ENCODE measurements around the gene CACNA1C. TPM values are rescaled to one million over a fixed set of nuclear protein-coding genes. Genes with fewer than 3 reads are reported as not detected.
A peak's percentile ranks its signal among the peaks of the same experiment; 100 is the strongest.

CACNA1C gene
- total RNA-seq, 2 experiments from 2014 or later, result 0.69 to 1.4 TPM

GRCh38 chr12:2555487-2556082, 502.8 kb downstream of the CACNA1C start:
- H2AFZ ChIP-seq (ENCODE audit: low read length), result no peak overlapping the region
- H3K27ac ChIP-seq (ENCODE audit: low read depth, low read length, poor library complexity, severe bottlenecking), result no peak overlapping the region
- H3K4me2 ChIP-seq (ENCODE audit: low read length), result no peak overlapping the region
- DNase-seq (ENCODE audit: low spot score), result no peak
- CTCF ChIA-PET (ENCODE audit: unreplicated experiment), result no interaction called here
- H3K9me2 ChIP-seq (ENCODE audit: insufficient read depth, low read length), result no peaks in the 10 kb centered on the region
- POLR2A ChIA-PET, result no interaction called here
- no peaks in the 10 kb centered on the region for H3K4me1 ChIP-seq (ENCODE audit: insufficient read depth, low read length, poor library complexity, severe bottlenecking)
- H3K36me3 ChIP-seq (ENCODE audit: insufficient read depth, low read length), result no peaks in the 10 kb centered on the region
- no peaks in the 10 kb centered on the region for H3K9me3 ChIP-seq (ENCODE audit: low read length)
- TF ChIP-seq EZH2phosphoT487 (IDR thresholded peaks at IDR 0.05; ENCODE audit: borderline replicate concordance, low read depth, low read length) (no peak), CTCF (conservative IDR thresholded peaks at IDR 0.05; ENCODE audit: low read length) (no peak)
- no peaks in the 10 kb centered on the region for H4K20me1 ChIP-seq (ENCODE audit: insufficient read depth, low read length)
- H3K4me3 ChIP-seq (ENCODE audit: low read depth, low read length, poor library complexity, severe bottlenecking), result no peak overlapping the region
- H3K79me2 ChIP-seq (ENCODE audit: insufficient read depth, low read depth, low read length), result no peaks in the 10 kb centered on the region
- intact Hi-C loops (cut with micrococcal nuclease; ENCODE audit: unreplicated experiment), result no loop called here
- no TSS peak for BruUV-seq (replicated peaks)

- H3K27ac ChIP-seq (ENCODE audit: low read depth, low read length, poor library complexity, severe bottlenecking), result no peak overlapping the region
- intact Hi-C loops (cut with micrococcal nuclease; ENCODE audit: unreplicated experiment), result no loop called here
- CTCF ChIA-PET (ENCODE audit: unreplicated experiment), result no interaction called here
- DNase-seq (ENCODE audit: low spot score), result no peak
- H3K4me3 ChIP-seq (ENCODE audit: low read depth, low read length, poor library complexity, severe bottlenecking), result no peak overlapping the region
- no peaks in the 10 kb centered on the region for H3K79me2 ChIP-seq (ENCODE audit: insufficient read depth, low read depth, low read length)
- H3K36me3 ChIP-seq (ENCODE audit: insufficient read depth, low read length), result no peaks in the 10 kb centered on the region
- H4K20me1 ChIP-seq (ENCODE audit: insufficient read depth, low read length), result no peaks in the 10 kb centered on the region
- H2AFZ ChIP-seq (ENCODE audit: low read length), result no peak overlapping the region
- H3K4me2 ChIP-seq (ENCODE audit: low read length), result no peak overlapping the region
- no peaks in the 10 kb centered on the region for H3K4me1 ChIP-seq (ENCODE audit: insufficient read depth, low read length, poor library complexity, severe bottlenecking)
- no peak for TF ChIP-seq EZH2phosphoT487 (IDR thresholded peaks at IDR 0.05; ENCODE audit: borderline replicate concordance, low read depth, low read length)
- TF ChIP-seq CTCF (conservative IDR thresholded peaks at IDR 0.05; ENCODE audit: low read length), result no peak
- POLR2A ChIA-PET, result interaction anchor here (0.6 kb wide), 1 partner anchor 105 kb away, joined by 3 read pairs; no protein-coding TSS in a partner anchor
- no TSS peak for BruUV-seq (replicated peaks)
- H3K9me2 ChIP-seq (ENCODE audit: insufficient read depth, low read length), result no peaks in the 10 kb centered on the region
- no peaks in the 10 kb centered on the region for H3K9me3 ChIP-seq (ENCODE audit: low read length)
Measured at GRCh38 chr12:2557597-2557996, 504.8 kb downstream of the CACNA1C start.

- intact Hi-C loops (cut with micrococcal nuclease; ENCODE audit: unreplicated experiment), result no loop called here
- no peak overlapping the region for H3K4me3 ChIP-seq (ENCODE audit: low read depth, low read length, poor library complexity, severe bottlenecking)
- H3K9me3 ChIP-seq (ENCODE audit: low read length), result no peaks in the 10 kb centered on the region
- no peak overlapping the region for H3K4me2 ChIP-seq (ENCODE audit: low read length)
- BruUV-seq (replicated peaks), result no TSS peak
- TF ChIP-seq CTCF (conservative IDR thresholded peaks at IDR 0.05; ENCODE audit: low read length) (no peak), EZH2phosphoT487 (IDR thresholded peaks at IDR 0.05; ENCODE audit: borderline replicate concordance, low read depth, low read length) (no peak)
- peak; percentile 2 for DNase-seq (ENCODE audit: low spot score)
- H4K20me1 ChIP-seq (ENCODE audit: insufficient read depth, low read length), result no peaks in the 10 kb centered on the region
- H3K36me3 ChIP-seq (ENCODE audit: insufficient read depth, low read length), result no peaks in the 10 kb centered on the region
- H3K4me1 ChIP-seq (ENCODE audit: insufficient read depth, low read length, poor library complexity, severe bottlenecking), result no peaks in the 10 kb centered on the region
- ChIA-PET POLR2A (no interaction called here), CTCF (ENCODE audit: unreplicated experiment) (no interaction called here)
- no peak overlapping the region for H2AFZ ChIP-seq (ENCODE audit: low read length)
- H3K9me2 ChIP-seq (ENCODE audit: insufficient read depth, low read length), result no peaks in the 10 kb centered on the region
- H3K27ac ChIP-seq (ENCODE audit: low read depth, low read length, poor library complexity, severe bottlenecking), result no peak overlapping the region
- no peaks in the 10 kb centered on the region for H3K79me2 ChIP-seq (ENCODE audit: insufficient read depth, low read depth, low read length)
Measured at GRCh38 chr12:2559931-2560330, 507.1 kb downstream of the CACNA1C start.
